PC-3 (cell line): ENCODE measurements around the gene TMEM139. TPM values are rescaled to one million over a fixed set of nuclear protein-coding genes. Genes with fewer than 3 reads are reported as not detected.

Experiments used
- ATAC-seq: fragments of 200-7000 bp; cut with Tn5 transposase; 2 replicates; pipeline ENCODE4 v1.9.1; 2020; ENCODE audit warnings: mild to moderate bottlenecking, moderate library complexity
- BruUV-seq: library from RNA; stranded (reverse); fragments of 400-500 nt; replicated peaks from 2 replicates; lab custom pipeline; 2021; lab: Mats Ljungman, UMichigan
- CTCF ChIA-PET: fragments of 300-600 bp; sonication (Branson Sonifier 250); formaldehyde crosslinking; loops from one replicate; lab custom pipeline; 2022; ENCODE audit warnings: antibody characterized with exemption; lab: Charles Lee
- POLR2A ChIA-PET: fragments of 300-600 bp; sonication (Branson Sonifier 250); formaldehyde crosslinking; loops from one replicate; lab custom pipeline; 2022; ENCODE audit warnings: antibody characterized with exemption; ENCODE audit not compliant: unreplicated experiment; lab: Charles Lee
- DNase-seq: peaks from one replicate; pipeline ENCODE4 v3.0.0-alpha.2; 2015
- H2AFZ ChIP-seq: fragments of 300-600 bp; sonication (generic); 2 replicates; pipeline ENCODE4 v1.6.0; 2016; ENCODE audit warnings: antibody characterized with exemption, low read length
- H3F3A ChIP-seq: fragments of 300-600 bp; sonication (generic); one replicate; pipeline ENCODE4 v1.6.0; 2017; ENCODE audit warnings: antibody characterized with exemption, low read length, control low read depth, mild to moderate bottlenecking; ENCODE audit not compliant: unreplicated experiment
- H3K27ac ChIP-seq: fragments of 300-600 bp; sonication (generic); 2 replicates; pipeline ENCODE4 v1.5.1; 2016; ENCODE audit warnings: mild to moderate bottlenecking, low read length
- H3K27me3 ChIP-seq: fragments of 300-600 bp; sonication (generic); 2 replicates; pipeline ENCODE4 v1.6.1; 2016; ENCODE audit warnings: low read length, mixed read lengths
- H3K36me3 ChIP-seq: fragments of 300-600 bp; sonication (generic); 2 replicates; pipeline ENCODE4 v1.6.1; 2016; ENCODE audit warnings: low read depth, mixed run types, low read length, mixed read lengths
- H3K4me1 ChIP-seq: fragments of 300-600 bp; sonication (generic); 2 replicates; pipeline ENCODE4 v1.5.1; 2016; ENCODE audit warnings: low read length; ENCODE audit not compliant: insufficient read depth
- H3K4me2 ChIP-seq: fragments of 300-600 bp; sonication (generic); 2 replicates; pipeline ENCODE4 v1.6.0; 2016; ENCODE audit warnings: low read length
- H3K4me3 ChIP-seq: fragments of 300-600 bp; sonication (generic); 2 replicates; pipeline ENCODE4 v1.5.1; 2016; ENCODE audit warnings: mild to moderate bottlenecking, low read length, mixed read lengths
- H3K79me2 ChIP-seq: fragments of 300-600 bp; sonication (generic); 2 replicates; pipeline ENCODE4 v1.6.1; 2017; ENCODE audit warnings: low read length, mixed read lengths
- H3K9ac ChIP-seq: fragments of 300-600 bp; sonication (generic); 2 replicates; pipeline ENCODE4 v1.6.0; 2016; ENCODE audit warnings: mild to moderate bottlenecking, low read length
- H3K9me2 ChIP-seq: fragments of 300-600 bp; sonication (generic); replicated peaks from 2 replicates; pipeline ENCODE4 v1.6.1; 2016; ENCODE audit warnings: mixed run types, low read length, mixed read lengths
- H3K9me3 ChIP-seq: fragments of 300-600 bp; sonication (generic); 2 replicates; pipeline ENCODE4 v1.6.1; 2016; ENCODE audit warnings: low read length, mixed read lengths
- H4K20me1 ChIP-seq: fragments of 300-600 bp; sonication (generic); 2 replicates; pipeline ENCODE4 v1.6.1; 2016; ENCODE audit warnings: low read length, mixed read lengths
- EZH2 ChIP-seq: fragments of 300-600 bp; sonication (generic); IDR thresholded peaks from one replicate; pipeline ENCODE4 v1.6.1; 2017; ENCODE audit warnings: antibody characterized with exemption, mild to moderate bottlenecking, low read length; ENCODE audit not compliant: unreplicated experiment
- EZH2phosphoT487 ChIP-seq: fragments of 300-600 bp; sonication (generic); IDR thresholded peaks from 2 replicates; pipeline ENCODE4 v1.6.1; 2018; ENCODE audit warnings: mild to moderate bottlenecking, antibody characterized with exemption, low read length, borderline replicate concordance
- intact Hi-C: fragments of 100-400 bp; cut with micrococcal nuclease; formaldehyde crosslinking; loops from 2 replicates; pipeline ENCODE4 v1.9.0; 2023
- total RNA-seq: library from RNA; depleted of rRNA; stranded (reverse); fragments of >200 nt; gene quantifications from 2 replicates; pipeline ENCODE4 v1.2.3, GENCODE V29; 2014
- TF ChIP-seq, protein P1 (sequence below): fragments of 300-600 bp; sonication (generic); conservative IDR thresholded peaks from 2 replicates; pipeline ENCODE4 v1.5.1; 2017; ENCODE audit warnings: antibody characterized with exemption, low read depth, mild to moderate bottlenecking, low read length

The TMEM139 gene
- total RNA-seq, 1 experiment from 2014 or later = 5.2 TPM

GRCh38 chr7:143299346-143299745 lies 14.6 kb downstream of the TMEM139 start:
- 0 out of 2 replicates have a peak overlapping the region, but pooled peaks have one; percentile 77 for H3K27ac ChIP-seq
- no peaks in the 10 kb centered on the region for H3K9me3 ChIP-seq
- no peak overlapping the region for H3K4me3 ChIP-seq
- H2AFZ ChIP-seq = no peak overlapping the region
- peaks cover 82% of the 10 kb centered on the region for H3K36me3 ChIP-seq
- no peak overlapping the region for H3K9ac ChIP-seq
- no peaks in the 10 kb centered on the region for H3K27me3 ChIP-seq
- ATAC-seq (peak; percentile 6), DNase-seq (peak; percentile 37)
- H3K4me2 ChIP-seq = peak overlapping the region; percentile 7; the same call in 1 of the 2 replicates
- peaks cover 8% of the 10 kb centered on the region for H3F3A ChIP-seq
- intact Hi-C loops = no loop called here
- peaks cover 63% of the 10 kb centered on the region for H3K4me1 ChIP-seq
- H3K9me2 ChIP-seq = no peaks in the 10 kb centered on the region
- peaks cover 39% of the 10 kb centered on the region for H3K79me2 ChIP-seq
- no TSS peak for BruUV-seq
- CTCF ChIA-PET = interaction anchor here (0.6 to 1.3 kb wide), 5 partner anchors 10 to 84 kb away, joined by 3 to 15 read pairs (median 5); partner anchors contain the start of genes CASP2 and GSTK1
- peaks cover 20% of the 10 kb centered on the region for H4K20me1 ChIP-seq
- POLR2A ChIA-PET = interaction anchor here (0.5 to 0.9 kb wide), 2 partner anchors 33 to 35 kb away, joined by 5 to 11 read pairs; no protein-coding TSS in a partner anchor
- no peak for TF ChIP-seq EZH2
- TF ChIP-seq, protein P1, sequence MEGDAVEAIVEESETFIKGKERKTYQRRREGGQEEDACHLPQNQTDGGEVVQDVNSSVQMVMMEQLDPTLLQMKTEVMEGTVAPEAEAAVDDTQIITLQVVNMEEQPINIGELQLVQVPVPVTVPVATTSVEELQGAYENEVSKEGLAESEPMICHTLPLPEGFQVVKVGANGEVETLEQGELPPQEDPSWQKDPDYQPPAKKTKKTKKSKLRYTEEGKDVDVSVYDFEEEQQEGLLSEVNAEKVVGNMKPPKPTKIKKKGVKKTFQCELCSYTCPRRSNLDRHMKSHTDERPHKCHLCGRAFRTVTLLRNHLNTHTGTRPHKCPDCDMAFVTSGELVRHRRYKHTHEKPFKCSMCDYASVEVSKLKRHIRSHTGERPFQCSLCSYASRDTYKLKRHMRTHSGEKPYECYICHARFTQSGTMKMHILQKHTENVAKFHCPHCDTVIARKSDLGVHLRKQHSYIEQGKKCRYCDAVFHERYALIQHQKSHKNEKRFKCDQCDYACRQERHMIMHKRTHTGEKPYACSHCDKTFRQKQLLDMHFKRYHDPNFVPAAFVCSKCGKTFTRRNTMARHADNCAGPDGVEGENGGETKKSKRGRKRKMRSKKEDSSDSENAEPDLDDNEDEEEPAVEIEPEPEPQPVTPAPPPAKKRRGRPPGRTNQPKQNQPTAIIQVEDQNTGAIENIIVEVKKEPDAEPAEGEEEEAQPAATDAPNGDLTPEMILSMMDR = no peak
- TF ChIP-seq EZH2phosphoT487 = no peak

GRCh38 chr7:143299840-143300239 lies 15.1 kb downstream of the TMEM139 start:
- ChIA-PET CTCF (interaction anchor here (0.6 to 1.3 kb wide), 5 partner anchors 10 to 85 kb away, joined by 3 to 15 read pairs (median 5); partner anchors contain the start of genes CASP2 and GSTK1), POLR2A (interaction anchor here (0.9 kb wide), 1 partner anchor 35 kb away, joined by 11 read pairs; no protein-coding TSS in a partner anchor)
- H3K27me3 ChIP-seq = no peaks in the 10 kb centered on the region
- H3K79me2 ChIP-seq = peaks cover 35% of the 10 kb centered on the region
- TF ChIP-seq, protein P1 = peak; percentile 83
- TF ChIP-seq EZH2phosphoT487 = no peak
- H3K27ac ChIP-seq = peak overlapping the region; percentile 77
- peaks cover 8% of the 10 kb centered on the region for H3F3A ChIP-seq
- H3K9ac ChIP-seq = no peak overlapping the region
- peaks cover 60% of the 10 kb centered on the region for H3K4me1 ChIP-seq
- no TSS peak for BruUV-seq
- no peak overlapping the region for H3K4me3 ChIP-seq
- no peaks in the 10 kb centered on the region for H3K9me2 ChIP-seq
- H3K36me3 ChIP-seq = peaks cover 80% of the 10 kb centered on the region
- no peak overlapping the region for H2AFZ ChIP-seq
- ATAC-seq (peak; percentile 5; the same call in 1 of the 2 replicates), DNase-seq (peak; percentile 52)
- H3K9me3 ChIP-seq = no peaks in the 10 kb centered on the region
- intact Hi-C loops = no loop called here
- H3K4me2 ChIP-seq = 0 out of 2 replicates have a peak overlapping the region, but pooled peaks have one; percentile 56
- peaks cover 20% of the 10 kb centered on the region for H4K20me1 ChIP-seq
